Left ventricle myocardium superior (tissue), 1 donor: ENCODE data around the gene EPS8L2. TPM values are rescaled to one million over a fixed set of nuclear protein-coding genes. Genes with fewer than 3 reads are reported as not detected.

Source experiments
- ATAC-seq: fragments of 200-7000 bp; cut with Tn5 transposase; one replicate; pipeline ENCODE4 v1.9.1; 2020; ENCODE audit warnings: mild to moderate bottlenecking, moderate library complexity
- DNase-seq: peaks from one replicate; pipeline ENCODE4 v3.0.0-alpha.2; 2020
- intact Hi-C: fragments of 100-400 bp; cut with micrococcal nuclease; formaldehyde crosslinking; loops from one replicate; pipeline ENCODE4 v1.11.0; 2022
- long read RNA-seq: library from polyadenylated mRNA; unstranded; transcript quantifications from one replicate; pipeline ENCODE4 v2.0.0, GENCODE V29; 2021
- total RNA-seq: library from RNA; stranded (reverse); fragmentation: NEBNext Ultra II Directional; extraction: Animal tissue kit (Norgen Biotek cat#: 25700); gene quantifications from one replicate; pipeline ENCODE4 v1.2.1, GENCODE V29; 2021
- donor health status: DM: no; HTN: yes; CAD: no; lungs with severe emphysema.

The EPS8L2 gene
- total RNA-seq = 3.3 TPM
- long read RNA-seq, partial matches to known transcripts = 1 of 7 reads
- long read RNA-seq, other reads (novel, unspliced or antisense) = 3 of 7 reads

DNA sequence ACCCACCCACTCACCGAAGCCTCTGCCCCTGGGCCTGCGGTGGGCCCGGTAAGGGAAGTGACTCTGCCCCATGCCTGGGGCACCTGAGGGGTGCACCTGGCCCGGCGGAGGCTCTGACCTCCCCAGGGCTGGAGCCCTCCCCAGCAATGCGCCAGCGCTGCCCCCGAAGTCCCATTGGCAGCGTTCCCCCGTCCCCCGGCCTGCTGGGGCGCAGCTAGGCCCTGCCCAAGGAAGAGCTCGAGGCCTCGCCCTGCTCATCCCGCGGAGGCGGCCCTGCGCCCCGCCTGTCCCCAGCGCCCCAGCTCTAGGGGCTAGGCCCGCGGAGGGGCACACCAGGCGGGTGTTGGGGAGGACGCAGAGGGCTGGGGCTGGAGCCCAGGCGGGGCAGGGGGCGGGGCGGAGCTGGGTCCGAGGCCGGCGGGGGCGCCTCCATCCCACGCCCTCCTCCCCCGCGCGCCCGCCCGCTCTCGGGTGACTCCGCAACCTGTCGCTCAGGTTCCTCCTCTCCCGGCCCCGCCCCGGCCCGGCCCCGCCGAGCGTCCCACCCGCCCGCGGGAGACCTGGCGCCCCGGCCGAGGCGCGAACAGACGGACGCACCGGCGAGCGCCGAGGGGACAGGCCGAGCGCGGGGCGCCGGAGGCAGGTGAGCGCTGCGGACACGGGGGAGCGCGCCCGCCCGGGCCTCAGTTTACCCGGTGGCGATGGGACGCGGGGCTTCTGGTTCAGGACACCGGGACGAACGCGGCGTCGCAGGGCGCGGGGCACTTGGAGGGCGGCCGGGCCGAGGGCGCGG lies at the start of gene EPS8L2:
EPS8L2 (plus strand) TSS at position 586 of the 793 bp plus-strand sequence. CDS start 3,177 bp downstream, outside the sequence.
- no peak for DNase-seq

DNA sequence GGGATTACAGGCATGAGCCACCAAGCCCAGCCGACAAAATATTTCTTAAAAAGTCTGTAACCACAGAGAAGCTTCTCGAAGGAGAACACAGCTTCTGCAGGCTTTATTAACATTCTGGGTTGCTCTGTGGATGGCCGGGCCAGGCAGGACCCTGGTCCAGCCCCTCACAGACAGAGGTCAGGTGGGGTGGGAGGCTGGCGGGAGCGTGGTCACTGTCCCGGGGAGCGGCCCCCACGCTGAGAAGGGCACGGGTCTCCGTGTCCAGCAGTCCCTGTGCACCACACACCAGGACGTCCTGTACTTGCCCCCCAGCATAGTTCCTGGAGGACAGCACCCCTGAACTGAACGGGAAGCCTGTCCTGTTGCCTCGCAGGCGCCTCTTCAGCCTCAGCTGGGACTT lies 49.6 kb upstream of the EPS8L2 start:
- ATAC-seq = no peak
- intact Hi-C loops = no loop called here
- no peak for DNase-seq

More for the DNA sequence above, at the start of gene EPS8L2:
- intact Hi-C loops = no loop called here
- peak; percentile 18 for ATAC-seq

DNA sequence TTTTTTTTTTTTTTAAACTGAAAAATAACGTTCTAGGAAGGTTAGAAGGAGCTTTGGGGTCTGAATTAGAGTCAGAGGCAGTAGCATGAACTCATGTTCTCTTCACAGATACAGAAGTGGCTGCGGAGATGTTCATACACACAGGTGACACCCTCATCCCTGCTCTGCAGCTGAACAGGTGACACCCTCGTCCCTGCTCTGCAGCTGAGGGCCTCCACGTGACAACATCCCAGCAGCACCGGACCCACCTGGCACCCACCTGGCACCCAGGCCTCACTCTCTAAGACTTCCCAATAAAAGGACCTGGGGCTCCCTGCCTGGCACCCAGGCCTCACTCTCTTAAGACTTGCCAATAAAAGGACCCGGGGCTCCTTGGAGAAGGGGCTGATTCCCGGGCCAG lies 49.2 kb upstream of the EPS8L2 start:
- DNase-seq (no peak), ATAC-seq (no peak)
- intact Hi-C loops = no loop called here

DNA sequence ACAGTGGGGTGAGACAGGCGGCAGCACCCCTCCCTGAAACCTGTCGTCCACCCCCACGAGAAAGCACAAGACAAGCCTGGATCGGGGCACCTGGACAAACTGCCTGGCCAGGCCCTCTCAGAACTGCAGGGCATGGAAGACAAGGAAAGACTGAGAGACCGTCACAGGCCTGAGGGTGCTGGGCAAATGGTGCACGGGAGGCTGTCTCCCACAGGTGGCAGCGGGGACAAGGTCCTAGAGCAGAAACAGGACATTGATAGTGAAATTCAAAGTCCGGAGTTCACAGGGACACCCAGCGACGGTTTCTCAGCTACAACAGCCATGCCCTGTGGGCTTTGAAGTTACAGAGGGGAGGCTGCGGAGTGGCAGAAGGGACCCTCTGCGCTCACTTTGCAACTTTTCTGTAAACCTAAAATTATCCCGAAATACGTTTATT lies 48.3 kb upstream of the EPS8L2 start:
- ATAC-seq (no peak), DNase-seq (no peak)
- intact Hi-C loops = no loop called here

DNA sequence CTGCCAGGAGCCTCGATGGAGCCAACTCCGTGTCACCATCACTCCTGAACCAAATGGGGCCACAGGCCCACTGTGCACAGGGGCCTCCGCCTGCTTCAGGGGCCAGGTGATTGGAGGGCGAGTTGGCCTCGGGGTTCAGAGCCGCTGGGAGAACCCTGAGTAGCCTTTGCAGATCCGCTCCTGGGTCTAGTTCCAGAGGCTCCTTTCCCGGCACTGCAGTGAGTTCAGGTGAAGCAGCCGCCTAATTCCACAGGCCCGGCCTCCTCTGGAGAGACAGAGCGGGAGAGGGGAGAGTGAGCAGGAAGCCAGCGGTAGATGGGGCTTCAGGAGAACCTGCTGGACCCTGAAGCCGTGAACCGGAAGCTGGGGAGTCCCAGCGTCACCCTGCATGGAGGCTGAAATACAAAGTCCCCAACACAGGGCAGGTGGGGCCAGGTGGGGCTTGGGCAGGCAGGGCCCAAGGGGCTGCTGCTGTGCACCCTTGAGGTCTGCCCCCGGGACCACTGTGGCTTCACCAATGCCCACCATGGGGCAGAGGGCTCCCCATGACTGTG lies 46.4 kb upstream of the EPS8L2 start:
- intact Hi-C loops = no loop called here
- no peak for DNase-seq
- ATAC-seq = no peak

DNA sequence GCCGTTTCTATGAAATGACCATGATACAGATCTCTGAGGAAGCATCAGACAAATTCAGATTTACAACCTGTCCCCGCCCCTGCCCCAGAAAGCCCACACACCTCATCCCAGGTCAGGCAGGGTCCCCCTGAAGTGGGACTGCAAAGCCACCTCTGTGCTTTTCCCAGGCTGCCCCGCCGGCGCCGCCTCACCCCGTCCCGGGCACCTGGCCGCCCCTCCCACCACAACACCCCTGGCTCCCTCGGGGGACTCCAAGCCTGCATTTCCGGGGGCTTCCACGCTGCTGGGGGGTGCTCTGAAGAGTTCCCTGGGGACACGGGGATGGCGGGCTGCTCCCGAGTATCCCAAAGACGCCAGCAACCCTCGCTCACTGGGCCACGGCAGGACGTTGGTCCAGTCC lies 45.8 kb upstream of the EPS8L2 start:
- intact Hi-C loops = no loop called here
- no peak for ATAC-seq

DNA sequence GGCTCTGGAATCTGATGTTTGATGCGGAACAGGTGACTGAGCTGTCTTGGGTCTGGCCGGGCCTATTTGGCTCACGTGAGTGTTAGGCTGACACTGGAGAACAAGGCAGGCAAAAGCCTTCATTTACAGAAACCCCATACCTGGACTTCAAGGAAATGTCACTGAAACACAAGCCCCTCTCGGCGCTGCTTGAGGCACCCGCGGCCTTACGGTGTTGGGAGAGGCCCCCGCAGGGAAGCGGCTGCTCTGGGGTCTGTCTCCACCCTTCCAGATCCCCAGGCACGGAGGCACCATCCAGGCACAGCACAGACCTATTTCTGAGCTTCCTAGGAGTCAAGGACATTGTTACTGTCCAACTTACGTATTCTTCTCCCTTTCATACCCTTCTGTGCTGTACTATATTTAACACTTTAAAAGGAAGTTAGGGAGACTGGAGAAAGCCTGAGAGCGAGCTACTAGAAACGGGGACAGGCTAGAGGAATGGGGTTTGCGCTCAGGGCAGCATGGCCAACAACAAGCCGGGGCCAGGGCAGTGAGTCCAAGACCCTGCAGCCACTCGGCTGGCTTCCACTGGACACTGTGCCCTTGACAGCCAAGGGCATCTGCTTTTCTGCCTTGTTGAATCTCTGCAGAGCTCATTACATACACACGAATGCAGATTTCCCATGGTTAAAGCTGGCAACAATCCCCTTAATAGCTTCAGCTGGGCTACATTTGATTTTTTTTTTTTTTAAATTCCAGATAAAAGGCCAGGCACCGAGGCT lies 45.2 kb upstream of the EPS8L2 start:
- DNase-seq (no peak), ATAC-seq (peak; percentile 35)
- intact Hi-C loops = no loop called here

More for the DNA sequence above, 45.8 kb upstream of the EPS8L2 start:
- DNase-seq = no peak

DNA sequence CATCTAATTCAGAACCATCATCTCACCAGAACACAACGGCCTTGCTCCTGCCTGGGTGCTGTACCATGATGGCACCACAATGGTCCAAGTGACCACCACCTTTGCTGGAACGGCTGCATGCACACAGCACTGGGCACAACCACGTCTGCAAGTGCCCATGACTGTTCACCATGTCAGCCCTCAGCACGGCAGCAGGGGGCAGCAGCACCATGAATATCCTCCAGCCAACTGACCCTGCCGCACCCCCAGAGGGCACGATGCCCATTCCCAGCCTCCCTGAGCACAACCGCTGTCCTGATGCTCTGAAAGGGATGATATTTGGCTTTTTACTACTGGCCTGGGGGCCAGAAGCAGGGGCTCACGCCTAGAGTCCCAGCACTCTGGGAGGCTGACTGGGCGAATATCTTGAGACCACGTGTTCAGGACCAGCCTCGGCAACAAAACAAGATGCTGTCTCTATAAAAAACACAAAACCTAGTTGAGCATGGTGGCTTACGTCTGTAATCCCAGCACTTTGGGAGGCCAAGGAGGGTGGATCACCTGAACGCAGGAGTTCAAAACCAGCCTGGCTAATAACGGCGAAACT lies 43.2 kb upstream of the EPS8L2 start:
- ATAC-seq (peak; percentile 63), DNase-seq (peak; percentile 75)
- intact Hi-C loops = no loop called here

DNA sequence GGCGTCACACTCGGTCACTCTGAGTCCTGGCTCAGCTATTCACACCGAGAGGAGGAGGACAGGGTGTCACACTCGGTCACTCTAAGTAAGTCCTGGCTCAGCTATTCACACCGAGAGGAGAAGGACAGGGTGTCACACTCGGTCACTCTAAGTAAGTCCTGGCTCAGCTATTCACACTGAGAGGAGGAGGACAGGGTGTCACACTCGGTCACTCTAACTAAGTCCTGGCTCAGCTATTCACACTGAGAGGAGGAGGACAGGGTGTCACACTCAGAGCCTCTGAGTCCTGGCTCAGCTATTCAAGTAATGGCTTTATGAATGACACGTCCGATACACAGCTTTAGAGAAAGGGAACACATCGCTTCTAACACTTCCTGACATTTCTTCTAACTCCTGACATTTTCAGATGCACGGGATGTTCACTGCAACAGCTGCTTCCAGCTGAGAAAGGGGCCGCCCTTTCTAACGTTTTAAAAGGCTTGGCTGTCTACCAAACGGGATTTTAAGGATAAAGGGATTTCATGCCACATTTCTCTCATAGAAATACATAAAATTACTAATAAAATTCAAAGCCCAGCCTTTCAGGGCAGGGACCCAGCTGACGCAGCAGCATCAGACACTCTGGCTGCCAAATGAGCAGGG lies 40.8 kb upstream of the EPS8L2 start:
- ATAC-seq (peak; percentile 21), DNase-seq (no peak)
- intact Hi-C loops = no loop called here

DNA sequence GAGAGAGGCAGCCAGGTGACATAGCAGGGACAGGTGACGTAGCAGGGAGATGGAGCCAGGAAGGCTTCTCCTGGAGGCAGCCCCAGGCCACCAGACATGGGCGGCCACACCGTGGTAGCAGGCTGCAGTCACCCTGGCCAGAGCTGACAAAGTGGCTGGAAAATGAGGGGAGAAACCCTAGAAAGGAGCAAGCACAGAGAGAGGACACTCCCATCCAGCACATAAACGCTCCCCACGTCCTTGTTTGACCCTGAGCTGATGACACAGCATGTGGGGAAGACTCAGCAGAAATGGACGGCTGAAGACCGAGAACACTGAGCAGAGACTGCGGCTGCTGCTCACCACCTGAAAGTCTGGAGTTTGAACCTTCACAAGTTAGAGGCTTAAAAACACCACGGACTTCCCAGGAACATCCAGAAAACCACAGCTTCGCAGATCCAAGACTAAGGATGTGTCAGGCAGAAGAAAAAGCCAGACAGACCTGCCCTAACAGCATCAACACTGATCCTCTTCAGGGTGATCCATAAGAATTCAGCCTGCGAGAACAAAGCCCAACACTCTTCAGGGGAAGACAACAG lies 40.2 kb upstream of the EPS8L2 start:
- DNase-seq = no peak
- peak; percentile 82 for ATAC-seq
- intact Hi-C loops = no loop called here

DNA sequence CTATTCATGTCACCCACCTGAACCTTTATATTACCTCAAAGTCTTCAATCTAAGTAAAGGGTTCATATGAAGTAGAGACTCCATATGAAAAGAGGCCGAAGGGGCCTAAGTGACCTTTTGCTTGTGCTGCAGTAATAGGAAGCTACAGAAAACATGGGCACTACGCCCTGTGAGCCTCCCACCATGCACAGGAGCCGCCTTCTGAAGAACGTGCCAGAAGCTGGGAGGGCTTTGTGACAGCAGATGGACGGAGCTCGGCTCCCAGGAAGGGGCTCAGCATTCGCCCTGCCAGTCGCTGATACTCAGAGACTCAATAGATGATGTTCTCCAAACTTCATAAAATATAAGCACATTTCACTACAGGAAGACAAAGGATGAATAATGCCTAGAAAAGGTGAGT lies 32.2 kb upstream of the EPS8L2 start:
- ATAC-seq = no peak
- intact Hi-C loops = no loop called here
- DNase-seq = no peak

DNA sequence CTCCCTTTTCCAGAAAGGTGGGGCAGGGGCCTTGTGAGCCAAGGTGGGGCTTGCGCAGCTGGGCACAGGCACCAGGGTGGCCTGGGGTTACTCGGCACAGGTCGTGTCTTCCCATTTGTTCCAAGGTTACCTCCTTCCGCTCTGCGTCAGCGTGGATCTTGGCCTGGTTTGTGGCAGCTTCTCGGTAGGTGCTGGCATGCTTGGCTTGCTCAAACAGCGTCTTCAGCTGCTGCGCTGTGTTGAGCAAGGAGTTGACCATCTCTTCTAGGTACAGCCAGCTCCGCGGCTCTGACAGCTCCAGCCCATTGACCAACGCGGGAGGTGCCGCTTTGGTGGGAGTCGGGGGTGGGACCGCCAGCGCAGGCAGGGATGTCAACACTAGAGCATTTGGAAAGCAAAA lies 31.6 kb upstream of the EPS8L2 start:
- DNase-seq (no peak), ATAC-seq (no peak)
- intact Hi-C loops = no loop called here

DNA sequence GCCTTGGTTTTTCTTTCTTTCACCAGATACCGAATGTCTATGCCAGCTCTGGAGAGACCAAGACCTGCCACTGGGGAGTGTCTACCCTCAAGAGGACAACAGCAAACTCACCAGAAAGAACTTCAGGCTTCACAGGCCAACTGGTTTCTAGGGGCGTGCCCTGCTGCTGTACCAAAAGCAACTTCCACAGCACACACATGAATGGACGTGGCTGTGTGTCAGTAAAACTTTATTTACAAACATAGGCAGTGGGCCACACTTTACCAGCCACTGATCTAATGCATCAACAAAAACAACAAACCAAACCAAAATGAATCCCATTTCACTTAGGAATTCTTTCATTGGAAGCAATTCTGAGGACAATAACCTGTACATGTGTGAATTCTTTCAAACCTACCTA lies 27.7 kb upstream of the EPS8L2 start:
- ATAC-seq (no peak), DNase-seq (no peak)
- intact Hi-C loops = no loop called here

DNA sequence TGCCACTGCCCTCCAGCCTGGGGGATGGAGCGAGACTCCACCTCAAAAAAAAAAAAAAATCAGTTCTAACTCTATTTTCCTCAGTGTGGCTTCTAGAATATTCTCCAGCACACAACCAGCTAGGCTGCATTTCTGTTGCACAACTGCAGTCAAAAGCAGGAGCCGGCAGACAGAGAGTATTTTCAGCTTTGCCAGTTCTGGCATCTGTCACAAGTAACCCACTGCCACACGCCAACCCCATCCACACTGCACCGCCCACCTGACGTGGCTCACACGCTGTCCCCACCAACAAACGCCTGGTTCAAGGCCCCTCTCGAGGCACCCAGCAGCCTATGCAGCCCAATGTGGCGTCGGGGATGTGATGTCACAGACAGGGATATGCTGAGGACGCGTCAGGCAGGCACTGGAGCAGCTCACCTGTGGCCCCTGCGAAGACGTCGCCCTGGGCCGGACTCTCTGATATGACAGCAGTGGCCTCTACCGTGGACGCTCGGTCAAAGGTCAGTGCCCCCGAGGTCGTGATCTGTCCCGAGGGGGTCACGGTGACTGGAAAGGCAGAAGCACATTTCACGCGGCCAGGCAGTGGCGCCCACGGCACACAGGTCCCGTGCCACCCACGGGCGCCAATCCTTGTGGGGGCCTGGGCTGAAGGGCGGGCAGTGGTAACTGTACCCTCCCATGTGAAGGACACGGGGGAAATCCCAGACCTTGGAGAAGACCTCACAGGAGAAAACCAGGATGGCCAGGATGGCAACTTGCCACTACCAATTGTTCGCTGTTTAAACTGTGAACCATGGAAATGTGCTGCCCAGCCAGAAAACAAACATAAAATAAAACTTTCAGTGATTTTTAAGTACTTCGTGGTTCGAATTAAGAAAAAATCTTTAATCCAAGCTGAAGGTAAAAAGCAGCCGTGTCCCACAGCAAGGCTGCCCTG lies 26.5 kb upstream of the EPS8L2 start:
- ATAC-seq = no peak
- intact Hi-C loops = no loop called here
- DNase-seq = no peak

DNA sequence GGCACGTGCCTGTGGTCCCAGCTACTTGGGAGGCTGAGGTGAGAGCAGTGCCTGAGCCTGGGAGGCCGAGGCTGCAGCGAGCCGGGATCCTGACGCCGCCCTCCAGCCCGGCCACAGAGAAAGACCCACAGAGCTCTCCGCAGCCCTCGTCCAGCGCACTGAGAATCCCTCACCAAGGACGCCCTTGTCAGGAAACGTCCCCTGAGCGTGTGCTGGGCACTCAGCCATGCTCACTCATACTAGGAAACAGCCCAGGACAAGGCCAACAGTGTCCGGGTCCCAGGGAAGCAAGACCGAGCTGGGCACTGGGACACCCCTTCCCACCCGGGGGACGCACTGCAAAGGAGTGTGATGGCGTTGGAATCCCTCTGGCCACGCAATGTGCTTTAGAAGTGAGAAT lies 25.6 kb upstream of the EPS8L2 start:
- ATAC-seq (peak; percentile 91), DNase-seq (peak; percentile 71)
- intact Hi-C loops = no loop called here

DNA sequence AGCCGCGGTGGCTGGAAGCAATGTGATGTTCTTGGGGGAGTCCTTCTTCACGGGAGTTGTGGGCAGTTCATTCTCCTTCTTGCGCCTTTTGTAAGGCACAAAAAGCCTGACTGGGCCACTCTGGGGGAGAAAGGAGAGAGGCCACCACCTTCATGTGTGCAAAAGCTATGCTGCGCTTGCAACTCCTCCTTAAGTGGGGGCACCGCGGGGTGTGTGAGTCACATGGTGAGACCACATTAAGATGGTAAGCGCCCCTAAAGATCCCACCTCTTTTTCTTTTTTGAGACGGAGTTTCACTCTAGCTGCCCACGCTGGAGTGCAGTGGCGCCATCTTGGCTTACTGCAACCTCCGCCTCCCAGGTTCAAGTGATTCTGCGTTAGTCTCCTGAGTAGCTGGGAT lies 25.1 kb upstream of the EPS8L2 start:
- no peak for ATAC-seq
- no peak for DNase-seq
- intact Hi-C loops = no loop called here

DNA sequence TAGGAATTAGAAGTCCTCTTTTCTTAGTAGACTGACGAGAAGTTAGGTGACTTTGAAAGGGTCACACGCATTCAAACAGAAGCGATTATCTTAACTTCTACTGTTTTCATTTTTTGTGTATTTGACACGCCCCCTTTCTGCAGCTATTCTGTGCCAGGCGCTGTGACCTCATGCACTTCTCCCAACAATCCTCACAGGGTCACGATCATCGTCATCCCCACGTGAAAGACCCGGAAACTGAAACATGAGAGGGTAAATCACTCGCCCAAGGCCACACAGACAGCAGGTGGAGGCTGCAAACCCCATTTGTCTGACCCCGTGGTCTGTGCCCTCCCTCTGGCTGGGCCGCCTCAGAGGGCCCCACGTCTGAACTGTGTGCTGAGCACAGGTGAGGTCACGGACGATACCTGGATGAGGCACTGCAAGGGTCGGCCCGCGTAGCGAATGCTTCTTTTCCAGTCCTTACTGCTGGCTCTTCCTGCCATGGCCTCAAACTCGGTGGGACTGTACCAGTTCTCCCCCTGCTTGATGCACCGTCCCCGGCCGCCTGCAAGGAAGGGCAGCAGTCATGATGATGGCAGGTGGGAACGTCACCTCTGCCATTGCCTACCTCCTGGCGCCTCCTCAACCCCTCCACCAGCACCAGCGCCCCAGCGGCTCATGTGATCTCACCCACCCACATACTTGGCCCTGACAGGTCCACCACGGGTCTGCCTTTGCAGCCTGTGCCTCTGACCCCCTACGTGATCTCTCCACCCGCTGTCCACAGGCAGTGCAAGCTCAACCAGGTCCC lies 19.4 kb upstream of the EPS8L2 start:
- intact Hi-C loops = no loop called here
- ATAC-seq (no peak), DNase-seq (no peak)
